Activated CD4-positive, alpha-beta T cell treated with anti-CD3 and anti-CD28 coated beads, Interleukin-2, amount 10 ng/mL, durations not matched to agents 7 days and 5 days (primary cell): ENCODE results near the gene SLIT1. TPM values are rescaled to one million over a fixed set of nuclear protein-coding genes. Genes with fewer than 3 reads are reported as not detected.
A peak's percentile ranks its signal among the peaks of the same experiment; 100 is the strongest.

ENCODE experiments used
- CTCF ChIA-PET: fragments of 350-600 bp; sonication (Branson Sonifier 250); formaldehyde crosslinking; loops from one replicate; lab custom pipeline; 2021; ENCODE audit warnings: antibody characterized with exemption; lab: Charles Lee
- POLR2A ChIA-PET: fragments of 350-600 bp; sonication (Branson Sonifier 250); formaldehyde crosslinking; loops from one replicate; lab custom pipeline; 2021; ENCODE audit warnings: antibody characterized with exemption; lab: Charles Lee
- DNase-seq: peaks from one replicate; pipeline ENCODE4 v3.0.0-alpha.2; 2020
- H3K27ac Mint-ChIP-seq: one replicate; pipeline ENCODE4 v1.8.0; 2021; ENCODE audit warnings: mild to moderate bottlenecking, moderate library complexity, mixed read lengths
- H3K27me3 Mint-ChIP-seq: one replicate; pipeline ENCODE4 v1.8.0; 2021; ENCODE audit warnings: mixed read lengths
- H3K36me3 Mint-ChIP-seq: one replicate; pipeline ENCODE4 v1.8.0; 2021; ENCODE audit warnings: low read depth, mixed read lengths
- H3K4me1 Mint-ChIP-seq: one replicate; pipeline ENCODE4 v1.8.0; 2021; ENCODE audit warnings: mixed read lengths
- H3K4me3 Mint-ChIP-seq: one replicate; pipeline ENCODE4 v1.8.0; 2021; ENCODE audit warnings: mild to moderate bottlenecking, moderate library complexity, mixed read lengths
- H3K9me3 Mint-ChIP-seq: one replicate; pipeline ENCODE4 v1.8.0; 2021; ENCODE audit warnings: mixed read lengths
- total RNA-seq, 2 experiments: library from RNA; stranded (reverse); gene quantifications; one replicate each; pipeline ENCODE4 v1.2.3, GENCODE V29; 2021

The SLIT1 gene
- total RNA-seq, 2 experiments from 2014 or later: 1.2 to 1.6 TPM

DNA sequence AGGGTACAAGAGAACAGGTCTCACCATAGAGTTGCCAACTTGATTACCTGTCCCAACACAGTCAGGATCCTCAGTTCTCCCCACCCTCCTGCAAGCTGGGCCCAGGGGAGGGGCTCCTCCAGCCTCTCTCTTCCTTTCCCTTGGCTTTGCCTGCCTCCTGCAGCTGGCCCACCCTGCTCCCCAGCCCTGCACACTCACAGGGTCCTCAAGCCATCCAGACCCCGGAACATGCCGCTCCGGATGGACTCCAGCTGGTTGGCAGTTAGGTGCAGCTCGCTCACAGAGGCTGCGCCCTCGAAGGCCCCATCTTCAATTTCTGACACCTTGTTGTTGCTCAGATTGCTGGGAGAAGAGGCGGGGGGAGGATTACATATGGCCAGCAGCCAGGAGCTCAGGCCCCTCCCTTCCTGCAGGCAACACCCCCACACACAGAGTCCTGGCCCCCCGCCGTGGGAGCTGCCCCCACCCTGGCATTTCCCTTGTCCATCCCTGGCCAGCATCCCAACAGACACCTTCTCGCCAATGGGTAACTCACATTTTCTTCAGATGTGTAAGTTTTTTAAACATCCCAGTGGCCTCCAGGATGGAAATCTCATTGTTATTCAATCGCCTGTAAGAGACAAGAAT lies 139.2 kb downstream of the SLIT1 start:
- Mint-ChIP-seq H3K36me3 (no peaks in the 10 kb centered on the region), H3K27ac (no peak overlapping the region), H3K27me3 (no peaks in the 10 kb centered on the region), H3K4me3 (no peak overlapping the region), H3K9me3 (no peaks in the 10 kb centered on the region), H3K4me1 (no peaks in the 10 kb centered on the region)
- no peak for DNase-seq
- ChIA-PET CTCF (interaction anchor here (1.1 to 1.8 kb wide), 2 partner anchors 9 to 22 kb away, joined by 4 to 5 read pairs; no protein-coding TSS in a partner anchor), POLR2A (no interaction called here)

DNA sequence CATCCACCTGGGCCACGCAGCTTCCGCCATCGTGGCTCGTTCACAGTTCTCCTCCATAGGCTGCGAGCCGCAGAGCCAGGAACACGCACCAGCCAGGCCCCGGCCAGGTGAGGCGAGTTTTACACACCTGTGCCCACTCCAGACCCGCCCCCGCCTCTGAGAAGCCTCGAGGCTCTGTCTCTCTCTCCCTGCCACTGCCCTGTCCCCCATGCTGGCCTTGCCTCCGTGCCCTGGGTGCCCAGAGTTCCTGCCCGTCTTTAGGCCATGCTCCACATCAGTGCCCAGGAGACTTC lies 142.2 kb downstream of the SLIT1 start:
- ChIA-PET POLR2A (no interaction called here), CTCF (no interaction called here)
- Mint-ChIP-seq H3K36me3 (no peaks in the 10 kb centered on the region), H3K9me3 (no peaks in the 10 kb centered on the region), H3K4me3 (no peak overlapping the region), H3K27me3 (no peaks in the 10 kb centered on the region), H3K27ac (no peak overlapping the region), H3K4me1 (peaks cover 2% of the 10 kb centered on the region)
- no peak for DNase-seq

DNA sequence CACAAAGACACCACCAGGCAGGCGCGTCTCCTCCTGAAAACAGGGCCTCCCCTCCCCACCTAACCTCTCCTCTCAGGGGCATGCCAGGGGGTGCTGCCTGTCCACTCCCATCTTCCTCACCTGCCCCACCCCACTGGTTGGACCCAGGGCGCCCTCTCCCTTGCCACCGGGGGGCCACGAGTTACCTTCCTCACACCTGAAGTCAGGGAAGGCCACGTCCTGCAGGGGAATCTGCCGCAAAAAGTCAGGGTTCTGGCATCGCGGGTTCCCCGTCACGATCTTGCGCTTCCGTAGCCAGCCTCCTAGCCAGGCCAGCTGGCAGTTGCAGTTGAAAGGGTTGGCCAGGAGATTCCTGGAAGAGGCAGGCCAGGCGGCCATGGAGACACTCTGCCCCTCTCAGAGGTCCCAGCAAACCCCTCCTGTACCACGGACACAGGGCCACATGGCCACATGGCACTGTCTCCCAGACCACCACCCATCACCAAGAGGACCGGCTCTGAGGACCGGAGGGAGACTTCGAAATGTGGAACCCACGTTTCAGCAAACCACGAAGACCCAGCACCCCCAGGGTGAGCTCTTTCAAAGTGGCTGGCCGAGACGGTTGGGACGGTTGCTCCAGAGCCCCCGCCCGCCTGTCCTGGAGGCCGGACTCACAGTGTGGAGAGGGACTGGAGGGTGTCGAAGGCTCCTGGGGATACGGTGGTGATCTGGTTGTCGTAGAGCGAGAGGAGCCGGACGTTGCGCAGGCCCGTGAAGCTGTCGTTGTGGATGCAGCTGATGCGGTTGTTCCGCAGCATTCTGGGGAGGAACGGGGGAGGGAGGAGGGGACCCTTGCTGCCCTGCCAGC lies 142.8 kb downstream of the SLIT1 start:
- Mint-ChIP-seq H3K27ac (no peak overlapping the region), H3K4me1 (peaks cover 6% of the 10 kb centered on the region), H3K9me3 (no peaks in the 10 kb centered on the region), H3K4me3 (no peak overlapping the region), H3K27me3 (no peaks in the 10 kb centered on the region), H3K36me3 (no peaks in the 10 kb centered on the region)
- no peak for DNase-seq
- ChIA-PET CTCF (no interaction called here), POLR2A (no interaction called here)

DNA sequence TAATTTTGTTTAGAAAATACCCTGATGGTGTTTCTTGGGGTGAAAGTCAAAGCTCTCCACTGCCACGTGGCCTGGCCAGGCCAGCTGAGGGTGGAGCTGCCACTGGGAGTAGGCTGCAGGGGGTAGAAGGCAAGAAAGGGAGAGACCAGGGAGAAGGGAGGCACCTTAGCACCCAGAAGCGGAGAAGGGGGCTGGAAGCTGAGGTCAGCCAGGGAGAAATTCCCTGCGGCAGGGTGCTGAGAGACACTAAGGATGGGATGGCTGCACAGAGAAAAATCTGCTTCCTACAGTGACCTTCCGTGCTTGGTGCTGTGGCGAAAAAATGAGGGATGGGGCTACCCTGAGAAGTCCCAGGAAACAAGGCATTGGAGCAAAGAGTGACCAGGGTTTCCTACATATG lies 143.7 kb downstream of the SLIT1 start:
- Mint-ChIP-seq H3K4me3 (no peak overlapping the region), H3K36me3 (no peaks in the 10 kb centered on the region), H3K27me3 (no peaks in the 10 kb centered on the region), H3K9me3 (no peaks in the 10 kb centered on the region), H3K4me1 (peaks cover 14% of the 10 kb centered on the region), H3K27ac (no peak overlapping the region)
- no peak for DNase-seq
- CTCF ChIA-PET: no interaction called here
- POLR2A ChIA-PET: no interaction called here

DNA sequence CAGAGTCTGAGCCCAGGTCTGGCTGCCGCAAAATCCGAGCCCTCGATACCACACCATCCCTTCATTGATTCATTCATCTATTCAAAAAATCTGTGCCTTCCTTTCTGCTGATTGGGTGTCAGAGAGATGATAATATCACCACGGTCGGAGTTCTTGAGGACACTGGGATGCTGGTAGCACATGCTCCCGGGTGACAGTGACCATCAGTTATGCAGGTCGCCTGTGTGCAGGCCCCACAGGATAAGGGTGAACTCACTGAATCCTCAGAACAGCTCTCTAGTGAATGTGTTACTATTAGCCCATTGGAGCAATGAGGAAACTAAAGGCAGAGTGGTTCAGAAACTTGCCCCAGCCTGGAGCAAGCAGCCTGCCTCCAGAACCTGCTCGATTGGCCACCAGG lies 145.1 kb downstream of the SLIT1 start:
- H3K4me1 Mint-ChIP-seq: peaks cover 14% of the 10 kb centered on the region
- DNase-seq: no peak
- ChIA-PET CTCF (no interaction called here), POLR2A (no interaction called here)
- H3K27ac Mint-ChIP-seq: no peak overlapping the region
- no peaks in the 10 kb centered on the region for H3K27me3 Mint-ChIP-seq
- no peaks in the 10 kb centered on the region for H3K36me3 Mint-ChIP-seq
- no peaks in the 10 kb centered on the region for H3K9me3 Mint-ChIP-seq
- no peak overlapping the region for H3K4me3 Mint-ChIP-seq

DNA sequence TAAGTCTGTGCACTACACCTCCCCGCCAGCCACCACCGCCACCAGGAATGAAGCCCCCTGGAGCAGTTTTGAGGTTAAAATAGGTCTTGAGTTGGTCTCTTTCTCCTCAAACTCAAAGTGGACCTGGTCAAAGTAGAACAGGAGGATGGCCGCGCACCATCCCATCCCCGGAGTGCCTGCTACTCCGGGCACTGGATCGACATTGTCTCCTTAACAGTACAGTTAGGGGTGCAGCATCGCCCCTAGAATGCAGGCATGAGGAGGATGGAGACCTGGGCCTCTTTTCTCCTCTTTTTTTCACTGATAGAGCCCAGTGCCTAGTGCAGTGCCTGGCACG lies 145.5 kb downstream of the SLIT1 start:
- no peaks in the 10 kb centered on the region for H3K36me3 Mint-ChIP-seq
- ChIA-PET CTCF (no interaction called here), POLR2A (no interaction called here)
- no peak overlapping the region for H3K4me3 Mint-ChIP-seq
- no peaks in the 10 kb centered on the region for H3K9me3 Mint-ChIP-seq
- no peak for DNase-seq
- H3K4me1 Mint-ChIP-seq: peaks cover 14% of the 10 kb centered on the region
- H3K27ac Mint-ChIP-seq: no peak overlapping the region
- no peaks in the 10 kb centered on the region for H3K27me3 Mint-ChIP-seq

DNA sequence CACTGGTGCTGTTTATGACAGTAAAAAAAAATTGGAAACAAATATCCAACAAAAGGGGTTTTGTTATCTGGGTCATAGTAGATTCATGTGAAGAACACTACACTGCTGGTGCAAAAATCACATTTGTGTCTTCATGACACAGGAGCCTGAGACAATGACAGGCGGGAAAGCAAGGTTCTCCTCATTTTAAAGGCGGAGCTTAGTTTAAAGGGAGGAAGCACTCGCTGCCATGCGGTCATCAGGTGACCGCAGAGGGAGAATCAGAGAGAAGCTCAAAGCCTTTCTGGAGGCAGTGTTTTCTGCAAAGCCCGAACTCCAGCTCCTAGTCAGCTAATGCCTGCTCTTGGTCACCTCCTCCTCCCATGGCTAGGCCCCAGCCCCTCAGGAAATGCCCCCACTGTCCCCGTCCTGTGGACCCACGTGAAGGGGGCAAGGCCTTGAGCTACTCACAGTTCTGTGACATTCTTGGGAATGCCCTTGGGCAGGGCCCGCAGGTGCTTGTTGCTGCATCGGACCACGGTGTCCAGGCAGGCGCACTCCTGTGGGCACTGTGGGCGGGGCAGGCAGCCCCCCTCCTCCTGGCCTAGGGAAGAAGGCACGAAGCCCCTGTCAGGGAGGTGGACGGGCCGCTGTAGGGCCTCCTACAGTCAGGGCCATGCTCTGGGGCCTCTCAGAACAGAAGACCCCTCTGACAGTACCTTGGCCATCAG lies 146.1 kb downstream of the SLIT1 start:
- ChIA-PET CTCF (interaction anchor here (0.9 to 2.1 kb wide), 3 partner anchors 14 to 171 kb away, joined by 3 to 6 read pairs (median 3); no protein-coding TSS in a partner anchor), POLR2A (no interaction called here)
- no peak overlapping the region for H3K27ac Mint-ChIP-seq
- H3K9me3 Mint-ChIP-seq: no peaks in the 10 kb centered on the region
- H3K4me1 Mint-ChIP-seq: peaks cover 14% of the 10 kb centered on the region
- H3K27me3 Mint-ChIP-seq: no peaks in the 10 kb centered on the region
- DNase-seq: no peak
- H3K4me3 Mint-ChIP-seq: no peak overlapping the region
- no peaks in the 10 kb centered on the region for H3K36me3 Mint-ChIP-seq

DNA sequence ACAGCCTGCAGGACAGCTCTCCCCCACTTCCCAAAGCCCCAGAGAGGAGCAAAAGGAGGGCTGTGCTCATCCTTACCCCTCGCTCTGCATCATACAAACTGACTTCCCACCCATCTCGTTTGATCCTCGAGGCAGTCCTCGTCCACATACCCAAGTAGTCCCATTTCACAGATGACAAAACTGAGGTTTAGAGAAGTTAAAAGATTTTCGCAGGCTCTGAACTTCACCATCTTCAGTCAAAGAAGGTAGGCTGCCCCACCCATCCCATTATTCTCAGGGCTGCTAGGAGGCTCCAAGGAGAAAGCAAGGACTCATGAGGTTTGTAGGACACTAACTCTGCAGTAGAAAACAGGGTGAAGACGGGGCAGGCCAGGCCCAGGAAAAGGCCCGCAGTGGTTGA lies 147.1 kb downstream of the SLIT1 start:
- CTCF ChIA-PET: interaction anchor here (1.2 to 2.1 kb wide), 3 partner anchors 13 to 172 kb away, joined by 3 to 6 read pairs (median 3); no protein-coding TSS in a partner anchor
- H3K4me1 Mint-ChIP-seq: peaks cover 14% of the 10 kb centered on the region

DNA sequence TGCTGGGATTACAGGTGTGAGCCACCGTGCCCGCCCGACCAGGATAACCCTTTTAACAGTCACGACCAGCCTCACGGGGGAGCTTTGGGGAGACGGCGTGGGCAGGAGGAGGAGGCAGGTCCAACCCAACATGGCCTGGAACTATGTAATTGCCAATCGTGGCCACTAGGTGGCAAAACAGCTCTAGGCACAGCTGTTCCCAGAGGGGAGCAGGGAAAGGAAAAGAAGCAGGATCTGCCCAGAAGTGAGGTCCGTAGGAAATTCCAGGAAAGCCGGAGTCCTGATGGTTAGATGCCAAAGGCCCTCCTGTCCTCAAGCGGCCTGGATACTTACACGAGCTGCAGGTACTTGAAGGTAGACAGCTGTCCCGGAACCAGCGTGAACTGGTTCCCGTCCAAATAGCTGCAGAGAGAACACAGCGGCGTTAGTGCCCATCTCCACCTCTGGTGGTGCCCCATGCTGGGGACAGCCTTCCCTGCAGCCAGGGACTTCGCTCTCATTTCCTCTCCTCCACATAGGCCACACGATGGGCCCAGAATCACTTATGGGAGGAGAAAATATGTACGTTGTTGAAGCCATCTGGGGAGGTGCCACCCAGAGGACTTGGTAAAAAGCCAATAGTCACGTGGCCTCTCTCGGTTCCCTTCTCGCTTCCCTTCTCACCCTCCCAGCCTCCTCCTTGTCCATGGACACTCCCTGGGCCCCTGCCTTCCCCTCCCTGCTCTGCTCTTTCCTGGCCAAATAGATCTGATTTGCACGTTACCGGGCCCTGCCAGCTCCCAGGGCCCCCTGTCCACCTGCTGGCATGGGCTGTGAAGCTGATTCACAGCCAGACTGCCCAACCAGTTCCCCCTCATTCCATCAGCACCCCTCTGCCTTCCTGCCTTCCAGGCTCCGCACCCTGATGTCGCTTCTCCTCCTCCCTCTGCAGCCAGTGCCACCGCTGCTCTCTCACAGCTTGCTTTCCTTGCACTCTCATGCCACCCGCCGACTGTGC lies 148.1 kb downstream of the SLIT1 start:
- peaks cover 14% of the 10 kb centered on the region for H3K4me1 Mint-ChIP-seq
- CTCF ChIA-PET: interaction anchor here (0.8 to 2.1 kb wide), 19 partner anchors 8 to 662 kb away, joined by 3 to 15 read pairs (median 5); no protein-coding TSS in a partner anchor
- no peaks in the 10 kb centered on the region for H3K9me3 Mint-ChIP-seq
- DNase-seq: peak; percentile 72
- H3K27me3 Mint-ChIP-seq: no peaks in the 10 kb centered on the region
- H3K27ac Mint-ChIP-seq: peak overlapping the region; percentile 32
- H3K36me3 Mint-ChIP-seq: no peaks in the 10 kb centered on the region
- POLR2A ChIA-PET: no interaction called here
- peak overlapping the region; percentile 33 for H3K4me3 Mint-ChIP-seq

More for the DNA sequence above, 147.1 kb downstream of the SLIT1 start:
- Mint-ChIP-seq H3K36me3 (no peaks in the 10 kb centered on the region), H3K9me3 (no peaks in the 10 kb centered on the region), H3K4me3 (no peak overlapping the region), H3K27me3 (no peaks in the 10 kb centered on the region), H3K27ac (no peak overlapping the region)
- POLR2A ChIA-PET: no interaction called here
- no peak for DNase-seq

DNA sequence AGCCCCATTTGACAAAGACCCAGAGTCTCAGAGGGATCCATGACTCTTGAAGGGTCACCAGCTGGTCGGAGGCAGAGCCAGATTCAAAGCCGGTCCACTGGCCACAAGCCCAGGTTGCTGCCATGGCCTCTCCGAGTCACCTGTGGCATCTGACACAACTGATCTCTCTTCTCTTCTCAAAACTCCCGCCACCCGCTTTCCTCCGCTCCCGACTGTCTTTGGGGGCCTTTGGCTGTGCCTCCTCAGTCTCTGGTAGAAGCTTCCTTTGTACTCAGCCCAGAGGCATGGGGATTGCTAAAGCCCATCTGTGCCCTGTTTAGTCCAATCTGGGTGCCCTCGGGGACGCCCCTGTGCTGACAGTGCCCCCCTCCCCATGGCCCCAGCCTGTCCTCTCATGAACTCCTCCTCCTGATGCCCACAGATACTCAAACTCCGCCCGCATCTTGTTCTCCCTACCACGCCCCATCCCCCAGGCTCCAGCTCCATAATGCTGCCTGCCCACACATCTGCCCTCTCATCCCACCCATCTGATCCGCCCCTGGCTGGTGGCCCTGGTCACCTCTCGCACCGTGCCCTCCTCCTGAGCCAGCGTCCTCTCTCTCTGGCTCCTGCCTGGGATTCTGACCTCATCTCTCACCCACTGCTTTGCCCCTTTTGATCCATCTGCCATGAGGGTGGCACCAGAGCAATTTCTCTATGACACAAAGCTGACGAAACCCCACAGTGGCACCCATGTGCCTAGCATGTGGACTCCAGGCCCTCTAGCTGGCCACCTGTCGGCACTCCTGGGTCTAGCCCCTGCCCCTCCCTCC lies 150.6 kb downstream of the SLIT1 start:
- DNase-seq: no peak
- Mint-ChIP-seq H3K4me3 (no peak overlapping the region), H3K27ac (no peak overlapping the region), H3K9me3 (no peaks in the 10 kb centered on the region), H3K27me3 (no peaks in the 10 kb centered on the region), H3K36me3 (no peaks in the 10 kb centered on the region), H3K4me1 (peaks cover 14% of the 10 kb centered on the region)
- ChIA-PET POLR2A (no interaction called here), CTCF (interaction anchor here (1.2 to 1.8 kb wide), 3 partner anchors 10 to 23 kb away, joined by 4 to 7 read pairs (median 5); no protein-coding TSS in a partner anchor)

DNA sequence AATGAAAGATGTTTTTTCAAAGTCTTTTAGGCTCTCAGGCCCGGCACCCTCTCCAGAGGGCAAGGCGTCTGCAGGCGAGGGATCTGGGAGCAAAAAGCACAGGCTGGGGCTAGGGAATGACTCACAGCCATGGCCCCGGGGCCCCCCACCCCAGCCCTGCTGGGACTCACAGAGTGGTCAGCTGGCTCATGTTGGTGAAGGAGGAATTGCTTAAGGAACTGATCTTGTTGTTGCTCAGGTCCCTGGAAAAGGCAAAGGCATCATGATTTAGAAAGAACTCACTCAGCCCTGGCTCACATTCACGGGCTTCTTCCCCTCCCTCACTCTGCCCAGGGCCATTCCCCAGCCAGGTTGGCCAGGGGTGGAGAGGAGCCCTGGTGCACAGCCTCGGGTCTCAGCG lies 151.5 kb downstream of the SLIT1 start:
- H3K4me3 Mint-ChIP-seq: no peak overlapping the region
- H3K27me3 Mint-ChIP-seq: no peaks in the 10 kb centered on the region
- H3K27ac Mint-ChIP-seq: no peak overlapping the region
- no peak for DNase-seq
- POLR2A ChIA-PET: no interaction called here
- no peaks in the 10 kb centered on the region for H3K36me3 Mint-ChIP-seq
- no peaks in the 10 kb centered on the region for H3K9me3 Mint-ChIP-seq
- H3K4me1 Mint-ChIP-seq: peaks cover 14% of the 10 kb centered on the region
- CTCF ChIA-PET: no interaction called here
